NCI-H345 treated with DMSO at 0.1 percent for 48 hours (cell line): ENCODE measurements around the gene DNAH1.

Experiments
- DNase-seq: peaks from one replicate; lab custom pipeline; 2025; ENCODE audit not compliant: unreplicated experiment; lab: John Stamatoyannopoulos, UW

Gene DNAH1

GRCh38 chr3:52290596-52291507, 25.3 kb upstream of the DNAH1 start:
- DNase-seq, result no peak

GRCh38 chr3:52291508-52292181, 24.5 kb upstream of the DNAH1 start:
- no peak for DNase-seq

- no peak for DNase-seq
Measured at GRCh38 chr3:52292247-52293065, 23.7 kb upstream of the DNAH1 start.

- no peak for DNase-seq
Measured at GRCh38 chr3:52293491-52294319, 22.4 kb upstream of the DNAH1 start.

GRCh38 chr3:52294320-52295150, 21.6 kb upstream of the DNAH1 start:
- no peak for DNase-seq

- DNase-seq, result no peak
Measured at GRCh38 chr3:52295671-52296208, 20.4 kb upstream of the DNAH1 start.

GRCh38 chr3:52297242-52298148, 18.6 kb upstream of the DNAH1 start:
- no peak for DNase-seq

GRCh38 chr3:52298149-52299098, 17.7 kb upstream of the DNAH1 start:
- no peak for DNase-seq

GRCh38 chr3:52299247-52299878, 16.8 kb upstream of the DNAH1 start:
- DNase-seq, result no peak

- DNase-seq, result no peak
Measured at GRCh38 chr3:52299879-52300611, 16.1 kb upstream of the DNAH1 start.

- DNase-seq, result no peak
Measured at GRCh38 chr3:52302426-52303145, 13.5 kb upstream of the DNAH1 start.

GRCh38 chr3:52303811-52304210, 12.3 kb upstream of the DNAH1 start:
- no peak for DNase-seq

- no peak for DNase-seq
Measured at GRCh38 chr3:52305926-52306325, 10.2 kb upstream of the DNAH1 start.

- no peak for DNase-seq
Measured at GRCh38 chr3:52306978-52307377, 9.1 kb upstream of the DNAH1 start.

GRCh38 chr3:52308308-52308707, 7.8 kb upstream of the DNAH1 start:
- DNase-seq, result no peak
